Body of pancreas (tissue), 4 donors: ENCODE results near the gene IARS2.

Source experiments
- POLR2A ChIP-seq, 3 donors: fragments of 450-650 bp; IDR thresholded peaks; one replicate each; pipeline ENCODE4 v1.6.1; 2016; ENCODE audit warnings: antibody characterized with exemption in 3 of 3, mild to moderate bottlenecking in 2 of 3
- TF ChIP-seq, protein P1 (sequence below), 7 experiments: fragments of 450-650 bp in 4 of 7; fragments of 200-600 bp in 3 of 7; sonication (generic) in 3 of 7; IDR thresholded peaks; one replicate each; pipeline ENCODE4 v1.5.1; 2016 to 2019; ENCODE audit warnings: antibody characterized with exemption in 7 of 7

DNA sequence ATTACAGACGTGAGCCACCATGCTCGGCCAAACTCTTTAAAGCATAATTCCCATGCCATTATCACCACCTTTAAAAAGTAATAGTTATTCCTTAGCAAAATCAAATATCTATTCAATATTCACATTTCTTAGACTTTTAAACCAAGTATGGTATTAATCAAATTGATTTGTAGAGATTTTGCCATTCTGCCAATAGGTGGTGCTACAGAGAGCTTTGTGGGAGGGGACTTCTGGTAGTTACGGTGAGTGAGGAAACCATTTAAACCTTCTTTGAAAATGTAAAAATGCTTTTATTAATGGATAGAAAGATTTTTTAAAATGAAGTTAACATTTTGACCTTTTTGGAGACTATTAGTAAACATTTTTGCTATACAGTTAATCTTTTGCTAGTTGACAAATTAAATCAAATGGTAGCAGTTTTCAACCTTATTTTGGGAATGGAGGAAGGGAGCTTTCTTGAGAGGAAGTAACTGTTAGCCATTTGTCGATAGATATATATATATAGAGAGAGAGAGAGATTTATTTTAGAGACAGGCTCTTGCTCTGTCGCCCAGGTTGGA lies 19.3 kb downstream of the IARS2 start:
- no peak for TF ChIP-seq POLR2A (IDR thresholded peaks at IDR 0.05)
- TF ChIP-seq, protein P1, sequence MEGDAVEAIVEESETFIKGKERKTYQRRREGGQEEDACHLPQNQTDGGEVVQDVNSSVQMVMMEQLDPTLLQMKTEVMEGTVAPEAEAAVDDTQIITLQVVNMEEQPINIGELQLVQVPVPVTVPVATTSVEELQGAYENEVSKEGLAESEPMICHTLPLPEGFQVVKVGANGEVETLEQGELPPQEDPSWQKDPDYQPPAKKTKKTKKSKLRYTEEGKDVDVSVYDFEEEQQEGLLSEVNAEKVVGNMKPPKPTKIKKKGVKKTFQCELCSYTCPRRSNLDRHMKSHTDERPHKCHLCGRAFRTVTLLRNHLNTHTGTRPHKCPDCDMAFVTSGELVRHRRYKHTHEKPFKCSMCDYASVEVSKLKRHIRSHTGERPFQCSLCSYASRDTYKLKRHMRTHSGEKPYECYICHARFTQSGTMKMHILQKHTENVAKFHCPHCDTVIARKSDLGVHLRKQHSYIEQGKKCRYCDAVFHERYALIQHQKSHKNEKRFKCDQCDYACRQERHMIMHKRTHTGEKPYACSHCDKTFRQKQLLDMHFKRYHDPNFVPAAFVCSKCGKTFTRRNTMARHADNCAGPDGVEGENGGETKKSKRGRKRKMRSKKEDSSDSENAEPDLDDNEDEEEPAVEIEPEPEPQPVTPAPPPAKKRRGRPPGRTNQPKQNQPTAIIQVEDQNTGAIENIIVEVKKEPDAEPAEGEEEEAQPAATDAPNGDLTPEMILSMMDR (IDR thresholded peaks at IDR 0.05): peak; percentile 17 to 54 (median 50)
